Panc1 (cell line): ENCODE measurements around the gene MACF1. TPM values are rescaled to one million over a fixed set of nuclear protein-coding genes. Genes with fewer than 3 reads are reported as not detected.

Experiments
- ATAC-seq: fragments of 200-7000 bp; cut with Tn5 transposase; 2 replicates; pipeline ENCODE4 v1.9.1; 2020; ENCODE audit warnings: mild to moderate bottlenecking, moderate library complexity
- BruUV-seq: library from RNA; stranded (reverse); fragments of 400-500 nt; replicated peaks from 2 replicates; lab custom pipeline; 2021; lab: Mats Ljungman, UMichigan
- CTCF ChIA-PET: fragments of 300-600 bp; sonication (Branson Sonifier 250); formaldehyde crosslinking; loops from one replicate; lab custom pipeline; 2022; ENCODE audit warnings: antibody characterized with exemption; lab: Charles Lee
- POLR2A ChIA-PET: fragments of 300-600 bp; sonication (Branson Sonifier 250); formaldehyde crosslinking; loops from one replicate; lab custom pipeline; 2022; ENCODE audit warnings: antibody characterized with exemption; lab: Charles Lee
- DNase-seq: peaks from one replicate; pipeline ENCODE4 v3.0.0-alpha.2; 2010; ENCODE audit warnings: low read depth, low spot score
- H3K27ac ChIP-seq: 2 replicates; pipeline ENCODE4 v1.5.1; 2011; ENCODE audit warnings: mild to moderate bottlenecking, low read length, inconsistent platforms
- H3K27me3 ChIP-seq: fragments of 200-500 bp; sonication (Bioruptor generic); 2 replicates; pipeline ENCODE4 v1.6.0; 2014; ENCODE audit warnings: low read length, inconsistent platforms; ENCODE audit not compliant: control insufficient read depth, insufficient read depth
- H3K36me3 ChIP-seq: fragments of 200-500 bp; sonication (Bioruptor generic); 2 replicates; pipeline ENCODE4 v1.5.1; 2014; ENCODE audit warnings: inconsistent platforms, mild to moderate bottlenecking, low read length, moderate library complexity; ENCODE audit not compliant: control insufficient read depth, insufficient read depth
- H3K4me1 ChIP-seq: 2 replicates; pipeline ENCODE4 v1.5.1; 2011; ENCODE audit warnings: inconsistent platforms, mild to moderate bottlenecking, low read length, moderate library complexity; ENCODE audit not compliant: control insufficient read depth, insufficient read depth
- H3K4me3 ChIP-seq, 2 experiments: 2 replicates each; pipeline ENCODE4 v1.5.1; 2011 to 2012; ENCODE audit warnings: low read depth in 2 of 2, low read length in 2 of 2, mild to moderate bottlenecking in 2 of 2, inconsistent platforms in 1 of 2, moderate library complexity in 1 of 2
- H3K9me3 ChIP-seq: fragments of 200-500 bp; sonication (Bioruptor generic); 2 replicates; pipeline ENCODE4 v1.5.1; 2014; ENCODE audit warnings: low read depth, mild to moderate bottlenecking, inconsistent platforms, low read length, moderate library complexity; ENCODE audit not compliant: control insufficient read depth, insufficient read depth
- CTCF ChIP-seq: fragments of 450-650 bp; IDR thresholded peaks from 2 replicates; pipeline ENCODE4 v1.5.1; 2017; ENCODE audit warnings: mild to moderate bottlenecking
- POLR2AphosphoS5 ChIP-seq: IDR thresholded peaks from 2 replicates; pipeline ENCODE4 v1.6.1; 2012; ENCODE audit warnings: mild to moderate bottlenecking, low read depth, low read length, moderate library complexity
- REST ChIP-seq, 2 experiments: IDR thresholded peaks; 2 replicates each; pipeline ENCODE4 v1.6.1; 2011 to 2012; ENCODE audit warnings: low read depth in 2 of 2, control low read depth in 1 of 2, low read length in 1 of 2, mild to moderate bottlenecking in 1 of 2, moderate library complexity in 1 of 2; ENCODE audit not compliant: insufficient read depth in 1 of 2
- SIN3A ChIP-seq: IDR thresholded peaks from 2 replicates; pipeline ENCODE4 v1.6.1; 2012; ENCODE audit warnings: low read depth, mild to moderate bottlenecking, low read length, moderate library complexity, borderline replicate concordance; ENCODE audit not compliant: insufficient read depth
- TCF7L2 ChIP-seq: IDR thresholded peaks from 2 replicates; pipeline ENCODE4 v1.6.1; 2011; ENCODE audit warnings: mild to moderate bottlenecking, low read depth, low read length, inconsistent platforms
- in situ Hi-C: cut with HindIII; loops from 2 replicates; pipeline ENCODE4 v1.10.0; 2016; ENCODE audit warnings: low sequenced_read_pairs, low pct_unique_long_range_greater_than_20kb
- intact Hi-C: fragments of 100-400 bp; cut with micrococcal nuclease; formaldehyde crosslinking; loops from one replicate; pipeline ENCODE4 v1.10.0; 2022; ENCODE audit not compliant: unreplicated experiment
- total RNA-seq: library from RNA; stranded (reverse); gene quantifications from one replicate; pipeline ENCODE4 v1.2.1, GENCODE V29; 2021; ENCODE audit not compliant: unreplicated experiment

The MACF1 gene
- total RNA-seq, 1 experiment from 2014 or later = 413 TPM

GRCh38 chr1:39272798-39273469 lies 68.4 kb downstream of the MACF1 start:
- ATAC-seq (no peak), DNase-seq (no peak)
- intact Hi-C loops = no loop called here
- no peaks in the 10 kb centered on the region for H3K36me3 ChIP-seq
- POLR2A ChIA-PET = no interaction called here
- CTCF ChIA-PET = interaction anchor here (0.6 kb wide), 1 partner anchor 133 kb away, joined by 3 read pairs; no protein-coding TSS in a partner anchor
- no peak overlapping the region for H3K27ac ChIP-seq
- H3K4me3 ChIP-seq = no peak overlapping the region
- H3K4me1 ChIP-seq = peaks cover 8% of the 10 kb centered on the region; the same call in 1 of the 2 replicates
- no peaks in the 10 kb centered on the region for H3K9me3 ChIP-seq
- no peaks in the 10 kb centered on the region for H3K27me3 ChIP-seq
- no TSS peak for BruUV-seq
- in situ Hi-C loops = no loop called here
- TF ChIP-seq TCF7L2 (no peak), SIN3A (no peak), REST (IDR thresholded peaks at IDR 0.05; ENCODE audit: insufficient read depth in 1 of 2, low read depth in 2 of 2, low read length in 1 of 2) (no peak), POLR2AphosphoS5 (no peak), CTCF (no peak)

GRCh38 chr1:39275836-39276507 lies 71.5 kb downstream of the MACF1 start:
- CTCF ChIA-PET = interaction anchor here (1.2 kb wide), 1 partner anchor 9 kb away, joined by 5 read pairs; no protein-coding TSS in a partner anchor
- Histone ChIP-seq H3K9me3 (no peaks in the 10 kb centered on the region), H3K36me3 (no peaks in the 10 kb centered on the region), H3K27ac (no peak overlapping the region), H3K4me3 (no peak overlapping the region), H3K27me3 (no peaks in the 10 kb centered on the region), H3K4me1 (peaks cover 4% of the 10 kb centered on the region; the same call in 1 of the 2 replicates)
- ATAC-seq (no peak), DNase-seq (no peak)
- POLR2A ChIA-PET = no interaction called here
- no peak for TF ChIP-seq POLR2AphosphoS5
- no peak for TF ChIP-seq TCF7L2
- no peak for TF ChIP-seq REST (IDR thresholded peaks at IDR 0.05; ENCODE audit: insufficient read depth in 1 of 2, low read depth in 2 of 2, low read length in 1 of 2)
- TF ChIP-seq SIN3A = no peak
- TF ChIP-seq CTCF = no peak
- in situ Hi-C loops = no loop called here
- no TSS peak for BruUV-seq
- intact Hi-C loops = no loop called here
